K562 (cell line): ENCODE results near the gene SRL. TPM values are rescaled to one million over a fixed set of nuclear protein-coding genes. Genes with fewer than 3 reads are reported as not detected.

ENCODE experiments used
- CBX3 ChIP-seq, 2 experiments: IDR thresholded peaks; 1 replicate in 1 of 2; 2 replicates in 1 of 2; pipeline ENCODE4 v1.6.1; 2012; ENCODE audit warnings: inconsistent platforms in 2 of 2, low read length in 2 of 2, borderline replicate concordance in 1 of 2, control low read depth in 1 of 2
- DMBX1 ChIP-seq: fragments of 250-450 bp; sonication (Bioruptor Pico); IDR thresholded peaks from 2 replicates; pipeline ENCODE4 v1.8.0; 2022; ENCODE audit warnings: inconsistent platforms, mild to moderate bottlenecking, moderate library complexity, borderline replicate concordance
- GABPA ChIP-seq: fragments of 200-800 bp; sonication (Bioruptor generic); conservative IDR thresholded peaks from 2 replicates; pipeline ENCODE4 v1.6.1; 2016; ENCODE audit warnings: low read depth, missing genetic modification characterization, missing compliant biosample characterization
- GABPB1 ChIP-seq: sonication (generic); formaldehyde crosslinking; IDR thresholded peaks from 2 replicates; pipeline ENCODE4 v1.8.0; 2022; ENCODE audit warnings: mild to moderate bottlenecking, missing genetic modification reagents
- NFIX ChIP-seq: fragments of 250-450 bp; sonication (Bioruptor Pico); IDR thresholded peaks from 2 replicates; pipeline ENCODE4 v1.4.0; 2020; ENCODE audit warnings: low read depth, mild to moderate bottlenecking, moderate library complexity
- SP1 ChIP-seq: sonication (generic); formaldehyde crosslinking; IDR thresholded peaks from 2 replicates; pipeline ENCODE4 v1.8.1; 2022; ENCODE audit warnings: mild to moderate bottlenecking, missing genetic modification reagents
- SP2 ChIP-seq: IDR thresholded peaks from 2 replicates; pipeline ENCODE4 v1.6.1; 2011; ENCODE audit warnings: mild to moderate bottlenecking, low read depth, low read length, moderate library complexity; ENCODE audit not compliant: poor library complexity, severe bottlenecking; ENCODE audit errors: extremely low read depth
- SRSF7 ChIP-seq: fragments of 200-400 bp; formaldehyde crosslinking; optimal IDR thresholded peaks from 2 replicates; pipeline ENCODE3; 2017; ENCODE audit warnings: mild to moderate bottlenecking, low read depth, low read length
- U2AF2 ChIP-seq: fragments of 200-400 bp; formaldehyde crosslinking; optimal IDR thresholded peaks from 2 replicates; pipeline ENCODE3; 2017; ENCODE audit warnings: low read depth, mild to moderate bottlenecking, low read length
- ZC3H8 ChIP-seq: fragments of 450-650 bp; IDR thresholded peaks from 2 replicates; pipeline ENCODE4 v1.6.1; 2017
- ZNF212 ChIP-seq: fragments of 450-650 bp; formaldehyde crosslinking; IDR thresholded peaks from 2 replicates; pipeline ENCODE4 v1.4.0; 2020; ENCODE audit warnings: mild to moderate bottlenecking
- ZNF717 ChIP-seq: fragments of 250-450 bp; sonication (Bioruptor Pico); IDR thresholded peaks from 2 replicates; pipeline ENCODE4 v1.5.0; 2021
- polyA plus RNA-seq, 8 experiments: library from polyadenylated mRNA; depleted of rRNA in 4 of 8; stranded (reverse) in 5 of 8; unstranded in 3 of 8; fragments of >200 nt; fragmentation: Nextera tagmentation in 2 of 8; fragmentation: Illumina TruSeq in 1 of 8; extraction: Ambion mirVana in 2 of 8; extraction: Trizol in 1 of 8; gene quantifications; 2 replicates each; pipeline versions ENCODE4 v1.2.1 to v1.2.3, GENCODE V29; 2011 to 2014; ENCODE audit warnings: inconsistent platforms in 1 of 8, missing spikeins in 1 of 8
- total RNA-seq, 7 experiments: library from RNA; depleted of rRNA in 6 of 7; stranded (reverse); fragments of >200 nt in 6 of 7; fragmentation: Illumina TruSeq in 2 of 7; extraction: Trizol in 2 of 7; gene quantifications; 2 replicates each; pipeline versions ENCODE4 v1.2.1 to v1.2.3, GENCODE V29; 2011 to 2021; ENCODE audit warnings: low replicate concordance in 1 of 7
- TF ChIP-seq, protein P1 (sequence below): fragments of 200-400 bp; formaldehyde crosslinking; IDR thresholded peaks from 2 replicates; pipeline ENCODE4 v1.6.1; 2017; ENCODE audit warnings: mild to moderate bottlenecking, low read depth, low read length, moderate library complexity
- TF ChIP-seq, protein P2 (sequence below): fragments of 250-450 bp; sonication (Bioruptor Pico); IDR thresholded peaks from 2 replicates; pipeline ENCODE4 v1.8.0; 2021; ENCODE audit warnings: moderate library complexity, mild to moderate bottlenecking, inconsistent platforms
- TF ChIP-seq, protein P3 (sequence below): sonication (generic); formaldehyde crosslinking; IDR thresholded peaks from 2 replicates; pipeline ENCODE4 v1.8.0; 2022; ENCODE audit warnings: mild to moderate bottlenecking, missing genetic modification reagents
- TF ChIP-seq, protein P4 (sequence below): fragments of 450-650 bp; formaldehyde crosslinking; IDR thresholded peaks from 2 replicates; pipeline ENCODE4 v1.4.0; 2020; ENCODE audit warnings: mild to moderate bottlenecking, moderate library complexity
- TF ChIP-seq, protein P5 (sequence below), 2 experiments: IDR thresholded peaks; 2 replicates each; pipeline ENCODE4 v1.6.1; 2012; ENCODE audit warnings: improper control_type of control experiment in 2 of 2, low read depth in 2 of 2, low read length in 2 of 2, borderline replicate concordance in 1 of 2

The SRL gene
- total and polyA plus RNA-seq, 9 of the 15 experiments (the other 6 are each of a cell fraction or from before 2014, with no cell fraction given): 0.01 TPM; not detected in 8

DNA sequence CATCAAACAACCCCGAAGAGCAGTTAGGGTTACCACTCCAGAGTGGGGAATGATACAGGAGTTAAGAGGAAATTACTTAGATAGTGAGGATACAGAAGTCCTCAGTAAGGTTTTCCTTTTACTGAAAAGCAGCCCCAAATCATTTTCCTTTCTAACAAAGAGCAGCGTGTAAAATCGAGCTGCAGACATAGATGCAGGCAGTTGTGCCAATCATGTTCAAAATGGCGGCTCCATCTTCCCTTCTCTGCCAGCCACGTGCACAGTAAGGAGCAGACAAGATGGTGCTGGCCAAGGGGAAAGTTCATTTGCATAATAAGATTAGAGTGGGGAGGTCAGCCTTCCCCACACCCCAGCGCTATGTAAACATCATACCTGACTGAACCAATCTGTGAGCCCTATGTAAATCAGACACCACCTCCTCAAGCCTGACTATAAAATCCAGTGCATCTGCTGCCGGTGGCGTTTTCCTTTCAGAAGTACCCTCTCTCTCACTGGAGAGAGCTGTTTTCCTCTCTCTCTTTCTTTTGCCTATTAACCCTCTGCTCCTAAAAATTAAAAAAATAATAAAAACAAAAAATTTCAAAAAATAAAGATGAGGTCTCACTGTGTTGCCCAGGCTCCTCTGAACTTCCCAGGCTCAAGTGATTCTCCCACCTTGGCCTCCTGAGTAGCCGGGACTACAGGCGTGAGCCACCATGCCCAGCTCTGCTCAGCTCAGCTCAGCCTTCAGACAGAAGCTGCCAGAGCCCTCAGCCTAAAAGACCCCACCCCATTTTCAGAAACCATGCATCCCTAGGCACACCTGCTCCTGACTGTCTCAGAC is 2.6 kb upstream of the SRL start (continued):
- TF ChIP-seq, protein P1, sequence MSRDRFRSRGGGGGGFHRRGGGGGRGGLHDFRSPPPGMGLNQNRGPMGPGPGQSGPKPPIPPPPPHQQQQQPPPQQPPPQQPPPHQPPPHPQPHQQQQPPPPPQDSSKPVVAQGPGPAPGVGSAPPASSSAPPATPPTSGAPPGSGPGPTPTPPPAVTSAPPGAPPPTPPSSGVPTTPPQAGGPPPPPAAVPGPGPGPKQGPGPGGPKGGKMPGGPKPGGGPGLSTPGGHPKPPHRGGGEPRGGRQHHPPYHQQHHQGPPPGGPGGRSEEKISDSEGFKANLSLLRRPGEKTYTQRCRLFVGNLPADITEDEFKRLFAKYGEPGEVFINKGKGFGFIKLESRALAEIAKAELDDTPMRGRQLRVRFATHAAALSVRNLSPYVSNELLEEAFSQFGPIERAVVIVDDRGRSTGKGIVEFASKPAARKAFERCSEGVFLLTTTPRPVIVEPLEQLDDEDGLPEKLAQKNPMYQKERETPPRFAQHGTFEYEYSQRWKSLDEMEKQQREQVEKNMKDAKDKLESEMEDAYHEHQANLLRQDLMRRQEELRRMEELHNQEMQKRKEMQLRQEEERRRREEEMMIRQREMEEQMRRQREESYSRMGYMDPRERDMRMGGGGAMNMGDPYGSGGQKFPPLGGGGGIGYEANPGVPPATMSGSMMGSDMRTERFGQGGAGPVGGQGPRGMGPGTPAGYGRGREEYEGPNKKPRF: no peak
- TF ChIP-seq, protein P2, sequence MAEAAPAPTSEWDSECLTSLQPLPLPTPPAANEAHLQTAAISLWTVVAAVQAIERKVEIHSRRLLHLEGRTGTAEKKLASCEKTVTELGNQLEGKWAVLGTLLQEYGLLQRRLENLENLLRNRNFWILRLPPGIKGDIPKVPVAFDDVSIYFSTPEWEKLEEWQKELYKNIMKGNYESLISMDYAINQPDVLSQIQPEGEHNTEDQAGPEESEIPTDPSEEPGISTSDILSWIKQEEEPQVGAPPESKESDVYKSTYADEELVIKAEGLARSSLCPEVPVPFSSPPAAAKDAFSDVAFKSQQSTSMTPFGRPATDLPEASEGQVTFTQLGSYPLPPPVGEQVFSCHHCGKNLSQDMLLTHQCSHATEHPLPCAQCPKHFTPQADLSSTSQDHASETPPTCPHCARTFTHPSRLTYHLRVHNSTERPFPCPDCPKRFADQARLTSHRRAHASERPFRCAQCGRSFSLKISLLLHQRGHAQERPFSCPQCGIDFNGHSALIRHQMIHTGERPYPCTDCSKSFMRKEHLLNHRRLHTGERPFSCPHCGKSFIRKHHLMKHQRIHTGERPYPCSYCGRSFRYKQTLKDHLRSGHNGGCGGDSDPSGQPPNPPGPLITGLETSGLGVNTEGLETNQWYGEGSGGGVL (CRISPR knock-in tag): no peak
- no peak for TF ChIP-seq ZNF717 (CRISPR knock-in tag)
- TF ChIP-seq GABPB1: no peak
- no peak for TF ChIP-seq ZC3H8
- TF ChIP-seq SP2: no peak
- no peak for TF ChIP-seq SP1 (CRISPR knock-in tag)
- TF ChIP-seq, protein P3, sequence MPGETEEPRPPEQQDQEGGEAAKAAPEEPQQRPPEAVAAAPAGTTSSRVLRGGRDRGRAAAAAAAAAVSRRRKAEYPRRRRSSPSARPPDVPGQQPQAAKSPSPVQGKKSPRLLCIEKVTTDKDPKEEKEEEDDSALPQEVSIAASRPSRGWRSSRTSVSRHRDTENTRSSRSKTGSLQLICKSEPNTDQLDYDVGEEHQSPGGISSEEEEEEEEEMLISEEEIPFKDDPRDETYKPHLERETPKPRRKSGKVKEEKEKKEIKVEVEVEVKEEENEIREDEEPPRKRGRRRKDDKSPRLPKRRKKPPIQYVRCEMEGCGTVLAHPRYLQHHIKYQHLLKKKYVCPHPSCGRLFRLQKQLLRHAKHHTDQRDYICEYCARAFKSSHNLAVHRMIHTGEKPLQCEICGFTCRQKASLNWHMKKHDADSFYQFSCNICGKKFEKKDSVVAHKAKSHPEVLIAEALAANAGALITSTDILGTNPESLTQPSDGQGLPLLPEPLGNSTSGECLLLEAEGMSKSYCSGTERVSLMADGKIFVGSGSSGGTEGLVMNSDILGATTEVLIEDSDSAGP (CRISPR knock-in tag): no peak
- TF ChIP-seq, protein P4, sequence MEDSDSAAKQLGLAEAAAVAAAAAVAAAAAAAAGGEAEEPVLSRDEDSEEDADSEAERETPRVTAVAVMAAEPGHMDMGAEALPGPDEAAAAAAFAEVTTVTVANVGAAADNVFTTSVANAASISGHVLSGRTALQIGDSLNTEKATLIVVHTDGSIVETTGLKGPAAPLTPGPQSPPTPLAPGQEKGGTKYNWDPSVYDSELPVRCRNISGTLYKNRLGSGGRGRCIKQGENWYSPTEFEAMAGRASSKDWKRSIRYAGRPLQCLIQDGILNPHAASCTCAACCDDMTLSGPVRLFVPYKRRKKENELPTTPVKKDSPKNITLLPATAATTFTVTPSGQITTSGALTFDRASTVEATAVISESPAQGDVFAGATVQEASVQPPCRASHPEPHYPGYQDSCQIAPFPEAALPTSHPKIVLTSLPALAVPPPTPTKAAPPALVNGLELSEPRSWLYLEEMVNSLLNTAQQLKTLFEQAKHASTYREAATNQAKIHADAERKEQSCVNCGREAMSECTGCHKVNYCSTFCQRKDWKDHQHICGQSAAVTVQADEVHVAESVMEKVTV (CRISPR knock-in tag): no peak
- no peak for TF ChIP-seq GABPA (tag)
- no peak for TF ChIP-seq NFIX (CRISPR knock-in tag)
- TF ChIP-seq ZNF212 (CRISPR knock-in tag): no peak
- TF ChIP-seq, protein P5, sequence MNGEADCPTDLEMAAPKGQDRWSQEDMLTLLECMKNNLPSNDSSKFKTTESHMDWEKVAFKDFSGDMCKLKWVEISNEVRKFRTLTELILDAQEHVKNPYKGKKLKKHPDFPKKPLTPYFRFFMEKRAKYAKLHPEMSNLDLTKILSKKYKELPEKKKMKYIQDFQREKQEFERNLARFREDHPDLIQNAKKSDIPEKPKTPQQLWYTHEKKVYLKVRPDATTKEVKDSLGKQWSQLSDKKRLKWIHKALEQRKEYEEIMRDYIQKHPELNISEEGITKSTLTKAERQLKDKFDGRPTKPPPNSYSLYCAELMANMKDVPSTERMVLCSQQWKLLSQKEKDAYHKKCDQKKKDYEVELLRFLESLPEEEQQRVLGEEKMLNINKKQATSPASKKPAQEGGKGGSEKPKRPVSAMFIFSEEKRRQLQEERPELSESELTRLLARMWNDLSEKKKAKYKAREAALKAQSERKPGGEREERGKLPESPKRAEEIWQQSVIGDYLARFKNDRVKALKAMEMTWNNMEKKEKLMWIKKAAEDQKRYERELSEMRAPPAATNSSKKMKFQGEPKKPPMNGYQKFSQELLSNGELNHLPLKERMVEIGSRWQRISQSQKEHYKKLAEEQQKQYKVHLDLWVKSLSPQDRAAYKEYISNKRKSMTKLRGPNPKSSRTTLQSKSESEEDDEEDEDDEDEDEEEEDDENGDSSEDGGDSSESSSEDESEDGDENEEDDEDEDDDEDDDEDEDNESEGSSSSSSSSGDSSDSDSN (IDR thresholded peaks at IDR 0.05; ENCODE audit: borderline replicate concordance in 1 of 2, low read depth in 2 of 2, low read length in 2 of 2): no peak
- no peak for TF ChIP-seq SRSF7
- peak; percentile 81 for TF ChIP-seq DMBX1 (CRISPR knock-in tag)
- TF ChIP-seq CBX3 (IDR thresholded peaks at IDR 0.05; ENCODE audit: borderline replicate concordance in 1 of 2, low read length in 2 of 2): no peak; a peak in 2 of 3 replicates
- TF ChIP-seq U2AF2: no peak
